A549 (cell line): ENCODE results near the gene DCAF7. TPM values are rescaled to one million over a fixed set of nuclear protein-coding genes. Genes with fewer than 3 reads are reported as not detected.

Source experiments
- ATAC-seq, 2 experiments: fragments of 200-7000 bp in 1 of 2; fragments of >200 bp in 1 of 2; cut with Nextera tagmentation in 1 of 2; cut with Tn5 transposase in 1 of 2; 3 replicates each; pipeline versions ENCODE4 v1.8.0 to v1.9.1; 2018 to 2020; ENCODE audit warnings: mild to moderate bottlenecking in 1 of 2, moderate library complexity in 1 of 2
- CTCF ChIA-PET: fragments of 300-600 bp; sonication (Branson Sonifier 250); formaldehyde crosslinking; extraction: SDS; loops from one replicate; lab custom pipeline; 2021; ENCODE audit warnings: antibody characterized with exemption, inconsistent platforms; lab: Yijun Ruan, JAX
- POLR2A ChIA-PET: fragments of 350-600 bp; formaldehyde crosslinking; extraction: SDS; loops from one replicate; lab custom pipeline; 2021; ENCODE audit warnings: antibody characterized with exemption, inconsistent platforms; lab: Yijun Ruan, JAX
- DNase-seq, 2 experiments: peaks; one replicate each; pipeline versions ENCODE4 v3.0.0 to v3.0.0-alpha.2; 2011 to 2016; ENCODE audit warnings: low read depth in 1 of 2, low spot score in 1 of 2
- FAIRE-seq: peaks from 2 replicates; lab custom pipeline; 2011; peaks lifted over from hg19 to GRCh38; lab: Jason Lieb, UNC
- H3K27ac ChIP-seq, 2 experiments: fragments of >200 bp; sonication (Bioruptor Twin); formaldehyde crosslinking; 3 replicates each; pipeline ENCODE4 v1.5.1; 2016 to 2017
- H3K4me1 ChIP-seq: fragments of >200 bp; sonication (Bioruptor Twin); formaldehyde crosslinking; 3 replicates; pipeline ENCODE4 v1.6.1; 2016
- H3K4me2 ChIP-seq: fragments of >200 bp; sonication (Bioruptor Twin); formaldehyde crosslinking; 3 replicates; pipeline ENCODE4 v1.6.1; 2016
- H3K4me3 ChIP-seq: fragments of >200 bp; sonication (Bioruptor Twin); formaldehyde crosslinking; 3 replicates; pipeline ENCODE4 v1.5.1; 2016
- H3K9me3 ChIP-seq: fragments of >200 bp; sonication (Bioruptor Twin); formaldehyde crosslinking; 3 replicates; pipeline ENCODE4 v1.6.1; 2016
- BHLHE40 ChIP-seq: IDR thresholded peaks from 2 replicates; pipeline ENCODE4 v1.6.1; 2012; ENCODE audit warnings: low read depth, low read length, inconsistent platforms
- CBX2 ChIP-seq: fragments of 200-600 bp; sonication (generic); IDR thresholded peaks from 2 replicates; pipeline ENCODE4 v1.6.1; 2016; ENCODE audit warnings: low read depth, mild to moderate bottlenecking, borderline replicate concordance
- CBX8 ChIP-seq: fragments of 200-600 bp; sonication (generic); IDR thresholded peaks from 2 replicates; pipeline ENCODE4 v1.6.1; 2016
- FOSL2 ChIP-seq, 2 experiments: fragments of 450-650 bp in 1 of 2; fragments of >200 bp in 1 of 2; sonication (Bioruptor Twin) in 1 of 2; formaldehyde crosslinking; IDR thresholded peaks; 2 replicates each; pipeline versions ENCODE4 v1.5.0 to v1.6.1; 2016 to 2020; ENCODE audit warnings: mild to moderate bottlenecking in 1 of 2, moderate library complexity in 1 of 2
- FOXS1 ChIP-seq: fragments of 250-450 bp; sonication (Bioruptor Pico); IDR thresholded peaks from 2 replicates; pipeline ENCODE4 v1.5.0; 2020; ENCODE audit warnings: mild to moderate bottlenecking, moderate library complexity
- HDAC2 ChIP-seq: fragments of 200-600 bp; sonication (generic); IDR thresholded peaks from 2 replicates; pipeline ENCODE4 v1.6.1; 2016
- HES2 ChIP-seq: fragments of >200 bp; sonication (Bioruptor Twin); formaldehyde crosslinking; IDR thresholded peaks from 2 replicates; pipeline ENCODE4 v1.6.1; 2016
- HOXA7 ChIP-seq: fragments of 250-450 bp; sonication (Bioruptor Pico); IDR thresholded peaks from 2 replicates; pipeline ENCODE4 v1.5.0; 2020; ENCODE audit warnings: mild to moderate bottlenecking, moderate library complexity
- JUNB ChIP-seq: fragments of >200 bp; sonication (Bioruptor Twin); formaldehyde crosslinking; IDR thresholded peaks from 2 replicates; pipeline ENCODE4 v1.6.1; 2016
- KDM1A ChIP-seq: fragments of 200-600 bp; sonication (generic); IDR thresholded peaks from 2 replicates; pipeline ENCODE4 v1.6.1; 2016; ENCODE audit warnings: low read depth, mild to moderate bottlenecking
- MAFK ChIP-seq: fragments of 450-650 bp; IDR thresholded peaks from 2 replicates; pipeline ENCODE4 v1.6.1; 2014; ENCODE audit not compliant: partially characterized antibody
- MYC ChIP-seq: IDR thresholded peaks from 2 replicates; pipeline ENCODE4 v1.6.1; 2012; ENCODE audit warnings: mild to moderate bottlenecking, inconsistent platforms, low read length, improper control_type of control experiment, borderline replicate concordance
- POLR2A ChIP-seq: IDR thresholded peaks from 2 replicates; pipeline ENCODE4 v1.6.1; 2012; ENCODE audit warnings: mild to moderate bottlenecking, low read length
- SREBF2 ChIP-seq: fragments of 450-650 bp; IDR thresholded peaks from 2 replicates; pipeline ENCODE4 v1.6.1; 2014; ENCODE audit warnings: mild to moderate bottlenecking, moderate library complexity
- TP53 ChIP-seq: fragments of 250-450 bp; sonication (Bioruptor Pico); IDR thresholded peaks from 2 replicates; pipeline ENCODE4 v1.5.0; 2021; ENCODE audit warnings: mild to moderate bottlenecking, moderate library complexity
- ZFP36 ChIP-seq: fragments of 450-650 bp; IDR thresholded peaks from 2 replicates; pipeline ENCODE4 v1.6.1; 2014; ENCODE audit warnings: borderline replicate concordance; ENCODE audit not compliant: partially characterized antibody
- ZSCAN20 ChIP-seq: fragments of 250-450 bp; sonication (Bioruptor Pico); IDR thresholded peaks from 2 replicates; pipeline ENCODE4 v1.8.0; 2022; ENCODE audit warnings: mild to moderate bottlenecking, moderate library complexity
- WGBS: methylation state at CpG from one replicate; pipeline ENCODE4 v1.1.6; 2017; ENCODE audit errors: missing lambda C conversion rate; 5-methylcytosine and 5-hydroxymethylcytosine counted together
- polyA plus RNA-seq, 4 experiments: library from polyadenylated mRNA; depleted of rRNA in 3 of 4; stranded (reverse); fragments of >200 nt; fragmentation: RNase III in 1 of 4; extraction: RNeasy Plus Mini Kit Qiagen cat#74134 plus additional on column Dnase treatment in 1 of 4; gene quantifications; 2 replicates in 3 of 4; 3 replicates in 1 of 4; pipeline ENCODE4 v1.2.3, GENCODE V29; 2011 to 2017
- TF ChIP-seq, protein P1 (sequence below): IDR thresholded peaks from 2 replicates; pipeline ENCODE4 v1.6.1; 2012
- TF ChIP-seq, protein P2 (sequence below): fragments of 450-650 bp; IDR thresholded peaks from 2 replicates; pipeline ENCODE4 v1.6.1; 2014; ENCODE audit warnings: antibody characterized with exemption
- TF ChIP-seq, protein P3 (sequence below): fragments of >200 bp; sonication (Bioruptor Twin); formaldehyde crosslinking; IDR thresholded peaks from 3 replicates; pipeline ENCODE4 v1.5.1; 2016

Gene DCAF7
- polyA plus RNA-seq, 2 of the 4 experiments (the other 2 are of a cell fraction), result 37.9 to 51.4 TPM

DNA sequence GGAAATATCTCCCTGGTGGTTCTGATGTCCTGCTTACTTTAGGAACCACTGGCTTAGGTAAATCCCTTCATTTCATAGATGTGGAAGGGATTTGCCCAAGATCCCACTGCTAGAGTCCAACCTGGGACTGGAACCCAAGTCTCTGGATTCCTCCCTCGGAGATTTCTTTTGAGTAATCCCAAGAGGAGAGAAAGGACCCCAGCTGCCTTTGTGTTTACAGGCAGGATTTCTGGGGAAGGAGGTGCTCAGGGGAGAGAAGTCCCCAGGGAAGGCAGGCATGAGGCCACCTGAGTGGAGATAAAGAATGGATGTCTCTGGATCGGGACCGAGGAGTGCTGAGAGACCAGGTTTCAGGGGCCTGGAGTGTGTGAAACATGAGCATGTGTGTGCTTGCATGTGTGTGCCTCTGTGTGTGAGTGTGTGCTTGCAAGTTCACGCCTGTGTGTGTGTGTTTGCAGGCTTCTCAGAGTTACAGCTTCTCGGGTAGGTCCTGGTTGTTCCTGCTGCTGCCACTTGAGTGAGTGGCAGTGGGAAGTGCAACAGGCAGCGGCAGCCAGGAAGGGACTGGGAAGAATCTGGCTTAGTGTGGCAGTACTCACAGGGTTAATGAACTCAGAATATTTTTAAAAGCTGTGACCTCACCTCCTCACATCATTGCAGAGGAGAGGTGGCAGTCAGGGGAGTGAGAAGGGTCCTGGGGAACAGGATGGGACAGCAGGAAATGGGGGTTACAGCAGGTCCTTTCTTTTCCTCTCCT, 24.9 kb upstream of the DCAF7 start:
- H3K27ac ChIP-seq, result no peak overlapping the region
- DNase-seq (no peak), FAIRE-seq (no peak), ATAC-seq (no peak)
- no peaks in the 10 kb centered on the region for H3K9me3 ChIP-seq
- TF ChIP-seq, protein P1, sequence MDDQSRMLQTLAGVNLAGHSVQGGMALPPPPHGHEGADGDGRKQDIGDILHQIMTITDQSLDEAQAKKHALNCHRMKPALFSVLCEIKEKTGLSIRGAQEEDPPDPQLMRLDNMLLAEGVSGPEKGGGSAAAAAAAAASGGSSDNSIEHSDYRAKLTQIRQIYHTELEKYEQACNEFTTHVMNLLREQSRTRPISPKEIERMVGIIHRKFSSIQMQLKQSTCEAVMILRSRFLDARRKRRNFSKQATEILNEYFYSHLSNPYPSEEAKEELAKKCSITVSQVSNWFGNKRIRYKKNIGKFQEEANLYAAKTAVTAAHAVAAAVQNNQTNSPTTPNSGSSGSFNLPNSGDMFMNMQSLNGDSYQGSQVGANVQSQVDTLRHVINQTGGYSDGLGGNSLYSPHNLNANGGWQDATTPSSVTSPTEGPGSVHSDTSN, result no peak
- no peak for TF ChIP-seq HDAC2
- TF ChIP-seq POLR2A, result no peak
- no peak for TF ChIP-seq ZFP36
- TF ChIP-seq SREBF2, result no peak
- TF ChIP-seq JUNB, result no peak
- no peak for TF ChIP-seq KDM1A
- no peak for TF ChIP-seq TP53 (CRISPR knock-in tag)
- TF ChIP-seq BHLHE40, result no peak
- no peak for TF ChIP-seq MAFK
- no peak for TF ChIP-seq FOSL2 (IDR thresholded peaks at IDR 0.05)
- no peak for TF ChIP-seq FOSL2 (CRISPR knock-in tag; IDR thresholded peaks at IDR 0.05)
- TF ChIP-seq HOXA7 (CRISPR knock-in tag), result no peak
- TF ChIP-seq HES2, result no peak
- TF ChIP-seq MYC, result no peak
- no peak for TF ChIP-seq CBX2
- 27% methylated on average over 6 of the region's 6 CpGs for WGBS
- H3K4me1 ChIP-seq, result peaks cover 9% of the 10 kb centered on the region
- H3K4me3 ChIP-seq, result no peak overlapping the region
- CTCF ChIA-PET, result interaction anchor here (0.9 to 3.4 kb wide), 5 partner anchors 11 to 97 kb away, joined by 3 to 17 read pairs (median 3); partner anchors contain the start of gene MAP3K3
- H3K4me2 ChIP-seq, result no peak overlapping the region
- POLR2A ChIA-PET, result no interaction called here

DNA sequence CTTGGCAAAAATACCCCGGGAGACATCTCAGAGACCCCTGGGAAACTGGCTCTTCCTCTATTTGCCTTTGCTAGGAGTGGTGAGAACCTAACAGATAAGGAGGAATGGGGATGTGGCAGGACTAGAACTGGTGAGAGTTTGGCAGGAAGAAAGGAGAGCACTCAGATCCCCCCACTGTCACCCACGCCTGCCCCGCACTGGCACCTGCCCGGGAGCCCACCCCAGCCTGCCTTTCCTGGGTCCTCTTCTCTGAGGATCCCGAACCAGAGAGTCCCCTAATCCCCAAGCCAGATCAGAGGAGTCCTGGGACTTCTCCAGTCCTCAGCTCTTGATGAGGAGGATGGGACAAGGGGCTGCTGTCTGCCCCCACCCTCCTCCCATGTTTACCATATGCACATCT, 23.4 kb upstream of the DCAF7 start:
- FAIRE-seq (no peak), ATAC-seq (no peak)
- CTCF ChIA-PET, result interaction anchor here (1.2 to 3.4 kb wide), 3 partner anchors 10 to 854 kb away, joined by 3 to 17 read pairs (median 4); no protein-coding TSS in a partner anchor

DNA sequence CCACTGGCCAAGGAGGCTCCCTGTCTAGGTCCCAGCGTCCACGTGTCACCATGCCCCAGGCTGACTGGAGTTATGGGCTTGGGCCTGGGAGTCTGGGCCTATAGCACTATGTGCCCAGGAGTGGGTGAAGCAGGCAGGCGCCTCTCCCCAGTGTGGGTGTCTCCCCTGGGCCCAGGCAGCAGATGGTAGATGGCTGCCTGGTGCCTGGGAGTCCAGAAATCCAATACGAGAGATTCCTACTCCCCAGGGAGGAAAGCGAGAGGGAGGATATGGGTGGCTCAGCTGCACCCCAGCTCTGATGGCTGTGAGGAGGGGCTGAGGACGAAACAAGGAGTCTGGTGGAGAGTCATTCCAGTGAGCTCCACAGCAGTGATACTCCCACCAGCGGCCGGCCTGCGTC, 22.1 kb upstream of the DCAF7 start:
- no peaks in the 10 kb centered on the region for H3K9me3 ChIP-seq
- no peak for FAIRE-seq
- no peaks in the 10 kb centered on the region for H3K4me1 ChIP-seq
- TF ChIP-seq CBX8 (no peak), ZSCAN20 (CRISPR knock-in tag) (no peak), FOXS1 (CRISPR knock-in tag) (no peak)
- TF ChIP-seq, protein P2, sequence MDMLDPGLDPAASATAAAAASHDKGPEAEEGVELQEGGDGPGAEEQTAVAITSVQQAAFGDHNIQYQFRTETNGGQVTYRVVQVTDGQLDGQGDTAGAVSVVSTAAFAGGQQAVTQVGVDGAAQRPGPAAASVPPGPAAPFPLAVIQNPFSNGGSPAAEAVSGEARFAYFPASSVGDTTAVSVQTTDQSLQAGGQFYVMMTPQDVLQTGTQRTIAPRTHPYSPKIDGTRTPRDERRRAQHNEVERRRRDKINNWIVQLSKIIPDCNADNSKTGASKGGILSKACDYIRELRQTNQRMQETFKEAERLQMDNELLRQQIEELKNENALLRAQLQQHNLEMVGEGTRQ, result no peak
- TF ChIP-seq, protein P3, sequence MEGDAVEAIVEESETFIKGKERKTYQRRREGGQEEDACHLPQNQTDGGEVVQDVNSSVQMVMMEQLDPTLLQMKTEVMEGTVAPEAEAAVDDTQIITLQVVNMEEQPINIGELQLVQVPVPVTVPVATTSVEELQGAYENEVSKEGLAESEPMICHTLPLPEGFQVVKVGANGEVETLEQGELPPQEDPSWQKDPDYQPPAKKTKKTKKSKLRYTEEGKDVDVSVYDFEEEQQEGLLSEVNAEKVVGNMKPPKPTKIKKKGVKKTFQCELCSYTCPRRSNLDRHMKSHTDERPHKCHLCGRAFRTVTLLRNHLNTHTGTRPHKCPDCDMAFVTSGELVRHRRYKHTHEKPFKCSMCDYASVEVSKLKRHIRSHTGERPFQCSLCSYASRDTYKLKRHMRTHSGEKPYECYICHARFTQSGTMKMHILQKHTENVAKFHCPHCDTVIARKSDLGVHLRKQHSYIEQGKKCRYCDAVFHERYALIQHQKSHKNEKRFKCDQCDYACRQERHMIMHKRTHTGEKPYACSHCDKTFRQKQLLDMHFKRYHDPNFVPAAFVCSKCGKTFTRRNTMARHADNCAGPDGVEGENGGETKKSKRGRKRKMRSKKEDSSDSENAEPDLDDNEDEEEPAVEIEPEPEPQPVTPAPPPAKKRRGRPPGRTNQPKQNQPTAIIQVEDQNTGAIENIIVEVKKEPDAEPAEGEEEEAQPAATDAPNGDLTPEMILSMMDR, result no peak
- H3K4me3 ChIP-seq, result no peak overlapping the region
- H3K4me2 ChIP-seq, result no peak overlapping the region
- POLR2A ChIA-PET, result no interaction called here
- no peak overlapping the region for H3K27ac ChIP-seq
- no peak for DNase-seq
- 46% methylated on average over 9 of the region's 9 CpGs for WGBS
- no peak for ATAC-seq
- CTCF ChIA-PET, result interaction anchor here (0.8 to 1.6 kb wide), 2 partner anchors 16 to 88 kb away, joined by 3 to 4 read pairs; no protein-coding TSS in a partner anchor

More for the DNA sequence above, 23.4 kb upstream of the DCAF7 start:
- POLR2A ChIA-PET, result no interaction called here
- Histone ChIP-seq H3K4me3 (no peak overlapping the region), H3K9me3 (no peaks in the 10 kb centered on the region), H3K27ac (no peak overlapping the region), H3K4me1 (no peaks in the 10 kb centered on the region), H3K4me2 (no peak overlapping the region)
- DNase-seq, result no peak
- WGBS, result 12% methylated on average over 5 of the region's 5 CpGs
- no peak for TF ChIP-seq FOXS1 (CRISPR knock-in tag)
- TF ChIP-seq, protein P2, result no peak
